Measurements from ENCODE around the gene KSR2. TPM values are rescaled to one million over a fixed set of nuclear protein-coding genes. Genes with fewer than 3 reads are reported as not detected.

Gene KSR2
- total and polyA plus RNA-seq, 7 donors: under 0.01 to 1.1 (median 0.41) TPM

- no peaks in the 10 kb centered on the region for H3K9me3 ChIP-seq
- WGBS, 2 donors: 66 to 70% methylated on average over 4 of the region's 4 CpGs
- intact Hi-C loops (cut with DNase I): no loop called here
- H3K27me3 ChIP-seq: peaks cover 0 to 43% (median 9%) of the 10 kb centered on the region in 3 donors
- H3K27ac ChIP-seq: no peak overlapping the region
- TF ChIP-seq POLR2A (IDR thresholded peaks at IDR 0.05) (no peak), EP300 (IDR thresholded peaks at IDR 0.05) (no peak), CTCF (IDR thresholded peaks at IDR 0.05) (no peak), POLR2AphosphoS5 (IDR thresholded peaks at IDR 0.05) (no peak)
- no peaks in the 10 kb centered on the region for H3K4me1 ChIP-seq
- H3K36me3 ChIP-seq: no peaks in the 10 kb centered on the region
- peak; percentile 24 for DNase-seq
- H3K4me3 ChIP-seq: no peak overlapping the region
Observed at GRCh38 chr12:117842630-117843029, 126.2 kb downstream of the KSR2 start.

DNA sequence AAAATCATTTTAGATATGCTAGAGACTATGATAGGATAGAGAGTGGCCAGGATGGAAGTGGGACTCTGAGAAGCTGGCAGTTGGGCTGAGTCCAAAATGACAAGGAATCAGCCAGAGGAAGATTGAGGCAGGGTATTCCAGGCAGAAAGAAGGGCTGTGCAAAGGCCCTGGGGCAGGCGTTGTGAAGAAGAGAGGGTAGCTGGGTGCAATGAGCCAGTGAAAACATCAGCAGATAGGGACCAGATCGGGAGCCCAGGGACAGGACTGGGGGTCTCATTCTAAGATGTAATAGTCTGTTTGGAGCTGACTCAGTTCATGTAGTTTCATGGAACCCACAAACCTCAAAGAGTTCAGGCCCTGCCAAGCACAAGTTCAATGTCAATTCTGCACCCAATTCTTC lies 126.6 kb downstream of the KSR2 start:
- H3K4me1 ChIP-seq: no peaks in the 10 kb centered on the region
- H3K27me3 ChIP-seq: peaks cover 0 to 42% (median 5%) of the 10 kb centered on the region in 3 donors
- H3K4me3 ChIP-seq: no peak overlapping the region
- no peak overlapping the region for H3K27ac ChIP-seq
- intact Hi-C loops (cut with DNase I): no loop called here
- TF ChIP-seq POLR2AphosphoS5 (IDR thresholded peaks at IDR 0.05) (no peak), EP300 (IDR thresholded peaks at IDR 0.05) (no peak), CTCF (IDR thresholded peaks at IDR 0.05) (no peak), POLR2A (IDR thresholded peaks at IDR 0.05) (no peak)
- peak; percentile 5 for DNase-seq
- H3K36me3 ChIP-seq: no peaks in the 10 kb centered on the region
- WGBS, 2 donors: 90 to 91% methylated on average over 2 of the region's 2 CpGs
- H3K9me3 ChIP-seq: no peaks in the 10 kb centered on the region

GRCh38 chr12:117837737-117838050 lies 131.1 kb downstream of the KSR2 start:
- Histone ChIP-seq H3K36me3 (no peaks in the 10 kb centered on the region), H3K27me3 (peaks cover 0 to 34% (median 6%) of the 10 kb centered on the region in 3 donors), H3K4me1 (no peaks in the 10 kb centered on the region), H3K27ac (no peak overlapping the region), H3K9me3 (no peaks in the 10 kb centered on the region), H3K4me3 (no peak overlapping the region)
- intact Hi-C loops (cut with DNase I): loop anchor here (1.0 kb wide), 2 partner anchors 471 to 625 kb away; no protein-coding TSS in a partner anchor
- 55 to 64% methylated on average over 3 of the region's 3 CpGs for WGBS, 2 donors
- TF ChIP-seq POLR2A (IDR thresholded peaks at IDR 0.05) (no peak), CTCF (IDR thresholded peaks at IDR 0.05) (no peak), POLR2AphosphoS5 (IDR thresholded peaks at IDR 0.05) (no peak), EP300 (IDR thresholded peaks at IDR 0.05) (no peak)
- DNase-seq: no peak

GRCh38 chr12:117836999-117837736 lies 131.6 kb downstream of the KSR2 start:
- TF ChIP-seq CTCF (IDR thresholded peaks at IDR 0.05) (peak; percentile 52 to 93 (median 88)), EP300 (IDR thresholded peaks at IDR 0.05) (no peak), POLR2AphosphoS5 (IDR thresholded peaks at IDR 0.05) (no peak), POLR2A (IDR thresholded peaks at IDR 0.05) (no peak)
- Histone ChIP-seq H3K4me1 (no peaks in the 10 kb centered on the region), H3K27ac (no peak overlapping the region), H3K36me3 (no peaks in the 10 kb centered on the region), H3K27me3 (peaks cover 0 to 30% (median 6%) of the 10 kb centered on the region in 3 donors), H3K4me3 (no peak overlapping the region), H3K9me3 (no peaks in the 10 kb centered on the region)
- WGBS, 2 donors: 19 to 29% methylated on average over 22 of the region's 22 CpGs
- DNase-seq: peak; percentile 84
- intact Hi-C loops (cut with DNase I): loop anchor here (1.0 kb wide), 1 partner anchor 625 kb away; no protein-coding TSS in a partner anchor
